ENCODE measurements around the gene PRG3. TPM values are rescaled to one million over a fixed set of nuclear protein-coding genes. Genes with fewer than 3 reads are reported as not detected.

The PRG3 gene
- total RNA-seq, 2 donors from 2014 or later = not detected

DNA sequence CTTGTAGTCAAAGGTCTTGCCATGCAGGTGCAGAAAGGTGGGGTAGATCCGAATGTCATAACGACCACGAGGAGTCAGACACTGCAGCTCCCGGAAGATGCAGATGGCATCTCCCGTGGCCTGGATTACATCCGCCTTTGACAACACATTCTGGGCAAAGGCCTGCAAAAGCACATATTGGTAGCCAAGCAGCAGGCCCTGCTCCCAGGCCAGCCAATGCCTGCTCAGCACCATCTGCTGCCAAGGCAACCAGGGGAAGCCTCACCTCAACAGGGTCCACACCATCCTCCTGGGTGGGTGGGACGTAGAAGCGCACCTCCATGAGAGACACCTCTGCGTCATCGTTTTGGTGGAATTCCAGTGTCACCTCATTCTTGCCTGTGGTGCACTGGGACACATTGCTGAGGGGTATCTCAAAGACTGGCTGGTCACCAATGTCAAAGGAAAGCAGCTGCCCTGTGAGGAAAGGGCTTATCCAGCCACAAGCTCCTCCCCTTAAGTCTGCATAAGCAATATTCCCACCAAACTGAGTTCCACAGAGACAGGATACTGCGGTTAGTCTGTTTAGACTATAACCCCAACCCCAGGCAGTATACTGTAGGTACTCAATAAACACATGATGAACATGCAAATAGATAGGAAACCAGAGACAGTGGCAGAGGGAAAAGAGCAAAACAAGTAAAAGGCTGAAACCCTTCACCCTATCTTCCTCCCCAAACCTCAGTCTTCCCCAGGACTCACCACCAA is 48.1 kb downstream of the PRG3 start:
- H3K27me3 ChIP-seq = no peaks in the 10 kb centered on the region
- peaks cover 28% of the 10 kb centered on the region for H3K36me3 ChIP-seq
- DNase-seq = no peak
- H3K9ac ChIP-seq (ENCODE audit: low read depth in 2 of 2, low read length in 2 of 2) = no peak overlapping the region
- no peak overlapping the region for H3K27ac ChIP-seq
- no peaks in the 10 kb centered on the region for H3K9me3 ChIP-seq
- H3K4me3 ChIP-seq = no peak overlapping the region
- TF ChIP-seq, protein P1, sequence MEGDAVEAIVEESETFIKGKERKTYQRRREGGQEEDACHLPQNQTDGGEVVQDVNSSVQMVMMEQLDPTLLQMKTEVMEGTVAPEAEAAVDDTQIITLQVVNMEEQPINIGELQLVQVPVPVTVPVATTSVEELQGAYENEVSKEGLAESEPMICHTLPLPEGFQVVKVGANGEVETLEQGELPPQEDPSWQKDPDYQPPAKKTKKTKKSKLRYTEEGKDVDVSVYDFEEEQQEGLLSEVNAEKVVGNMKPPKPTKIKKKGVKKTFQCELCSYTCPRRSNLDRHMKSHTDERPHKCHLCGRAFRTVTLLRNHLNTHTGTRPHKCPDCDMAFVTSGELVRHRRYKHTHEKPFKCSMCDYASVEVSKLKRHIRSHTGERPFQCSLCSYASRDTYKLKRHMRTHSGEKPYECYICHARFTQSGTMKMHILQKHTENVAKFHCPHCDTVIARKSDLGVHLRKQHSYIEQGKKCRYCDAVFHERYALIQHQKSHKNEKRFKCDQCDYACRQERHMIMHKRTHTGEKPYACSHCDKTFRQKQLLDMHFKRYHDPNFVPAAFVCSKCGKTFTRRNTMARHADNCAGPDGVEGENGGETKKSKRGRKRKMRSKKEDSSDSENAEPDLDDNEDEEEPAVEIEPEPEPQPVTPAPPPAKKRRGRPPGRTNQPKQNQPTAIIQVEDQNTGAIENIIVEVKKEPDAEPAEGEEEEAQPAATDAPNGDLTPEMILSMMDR (IDR thresholded peaks at IDR 0.05) = no peak
- intact Hi-C loops (cut with DNase I) = no loop called here
- peaks cover 7% of the 10 kb centered on the region for H3K4me1 ChIP-seq

DNA sequence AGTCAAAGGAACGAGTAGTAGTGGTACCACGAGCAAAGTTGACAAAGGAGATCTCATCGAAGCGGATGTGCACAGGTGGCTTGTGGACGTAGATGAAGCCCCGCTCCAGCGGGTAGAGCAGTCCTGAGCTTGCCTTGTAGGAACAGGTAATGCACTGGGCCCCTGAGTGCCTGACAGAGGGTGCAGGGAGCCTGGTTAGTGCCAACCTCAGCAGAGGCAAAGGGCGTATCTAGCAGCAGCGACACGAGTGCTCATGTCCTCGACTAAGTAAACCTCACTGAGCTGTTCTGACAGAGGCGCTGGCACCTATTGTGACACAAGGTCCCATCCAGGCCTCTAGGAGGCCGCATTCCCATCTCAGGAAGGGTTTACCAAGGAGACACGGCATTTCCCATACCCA is 49.2 kb downstream of the PRG3 start:
- TF ChIP-seq, protein P1 (IDR thresholded peaks at IDR 0.05) = no peak
- H3K9ac ChIP-seq (ENCODE audit: low read depth in 2 of 2, low read length in 2 of 2) = no peak overlapping the region
- intact Hi-C loops (cut with DNase I) = no loop called here
- no peak overlapping the region for H3K27ac ChIP-seq
- H3K4me1 ChIP-seq = peaks cover 7% of the 10 kb centered on the region
- H3K27me3 ChIP-seq = no peaks in the 10 kb centered on the region
- peaks cover 28% of the 10 kb centered on the region for H3K36me3 ChIP-seq
- DNase-seq = no peak
- H3K9me3 ChIP-seq = no peaks in the 10 kb centered on the region
- no peak overlapping the region for H3K4me3 ChIP-seq

DNA sequence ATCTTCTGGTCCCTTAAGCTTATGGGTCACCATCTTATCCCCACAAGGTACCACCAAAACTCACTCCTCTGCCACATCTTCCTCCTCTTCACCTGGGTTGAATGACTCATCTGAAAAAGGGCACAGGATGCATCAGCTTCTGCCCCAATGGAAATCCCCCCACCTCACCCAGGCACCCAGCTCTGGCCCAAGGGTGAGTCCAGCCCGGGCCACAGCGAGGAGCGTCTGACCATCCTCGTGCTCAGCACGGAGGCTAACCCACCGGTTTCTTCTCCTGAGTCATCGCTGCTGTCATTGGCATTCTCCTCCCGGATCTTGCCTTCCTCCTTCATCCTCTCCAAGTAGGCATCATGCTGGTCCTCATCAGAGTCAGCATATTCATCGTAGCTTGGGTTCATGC is 50.9 kb downstream of the PRG3 start:
- DNase-seq = no peak
- intact Hi-C loops (cut with DNase I) = no loop called here

DNA sequence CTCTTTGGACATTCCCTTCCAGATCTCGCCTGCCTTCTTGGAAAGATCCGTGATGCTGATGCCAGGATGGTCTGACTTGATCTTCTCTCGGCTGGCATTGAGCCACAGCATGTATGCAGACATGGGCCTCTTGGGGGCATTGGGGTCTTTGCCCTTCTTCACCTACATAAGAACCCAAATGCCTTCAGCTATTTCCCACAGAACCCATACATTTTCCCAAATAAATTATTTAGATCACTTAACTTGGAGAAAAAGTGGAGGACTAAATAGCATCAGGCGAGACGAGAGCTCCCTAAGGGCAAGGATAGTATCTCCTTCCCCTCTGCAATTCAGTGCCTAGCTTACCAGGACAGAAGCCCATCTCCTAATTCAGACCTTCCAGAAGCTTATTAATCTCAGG is 53.2 kb downstream of the PRG3 start:
- H3K9me3 ChIP-seq = no peaks in the 10 kb centered on the region
- H3K27me3 ChIP-seq = no peaks in the 10 kb centered on the region
- H3K4me3 ChIP-seq = no peak overlapping the region
- H3K36me3 ChIP-seq = peaks cover 27% of the 10 kb centered on the region
- no peaks in the 10 kb centered on the region for H3K4me1 ChIP-seq
- no peak overlapping the region for H3K27ac ChIP-seq
- no peak overlapping the region for H3K9ac ChIP-seq (ENCODE audit: low read depth in 2 of 2, low read length in 2 of 2)
- TF ChIP-seq, protein P1 (IDR thresholded peaks at IDR 0.05) = no peak
- intact Hi-C loops (cut with DNase I) = no loop called here
- no peak for DNase-seq

More for the DNA sequence above, 50.9 kb downstream of the PRG3 start:
- TF ChIP-seq, protein P1 (IDR thresholded peaks at IDR 0.05) = no peak
- Histone ChIP-seq H3K4me1 (peaks cover 7% of the 10 kb centered on the region), H3K9me3 (no peaks in the 10 kb centered on the region), H3K27me3 (no peaks in the 10 kb centered on the region), H3K27ac (no peak overlapping the region), H3K36me3 (peaks cover 28% of the 10 kb centered on the region), H3K4me3 (no peak overlapping the region), H3K9ac (ENCODE audit: low read depth in 2 of 2, low read length in 2 of 2) (no peak overlapping the region)

Other genes with a start within 250 kb of the PRG3 start
- gene LRRC55, start 199.2 kb downstream of the PRG3 start, total RNA-seq = under 1 TPM; 0.10 to 0.27 TPM
- 1 to 10 TPM; 2.5 to 7.1 TPM for gene APLNR, start 143.9 kb downstream of the PRG3 start, total RNA-seq
- 100 to 1,000 TPM; 113 to 117 TPM for gene TNKS1BP1, start 56.2 kb downstream of the PRG3 start, total RNA-seq
- 100 to 1,000 TPM in 1 of 2 donors, 10 to 100 TPM in 1; 72.7 to 162 TPM for gene SSRP1, start 45.3 kb downstream of the PRG3 start, total RNA-seq
- not detected for gene P2RX3, start 42.8 kb downstream of the PRG3 start, total RNA-seq
- gene PRG2, start 9.5 kb upstream of the PRG3 start, total RNA-seq = not detected
- 10 to 100 TPM; 10.6 to 21.4 TPM for gene SLC43A3, start 46.0 kb upstream of the PRG3 start, total RNA-seq
- gene RTN4RL2, start 79.4 kb upstream of the PRG3 start, total RNA-seq = under 1 TPM; 0.54 to 0.82 TPM
- gene SLC43A1, start 134.6 kb upstream of the PRG3 start, total RNA-seq = 10 to 100 TPM in 1 of 2 donors, 1 to 10 TPM in 1; 8.7 to 19.0 TPM
- 10 to 100 TPM; 54.8 to 67.1 TPM for gene TIMM10, start 149.6 kb upstream of the PRG3 start, total RNA-seq
- gene SMTNL1, start 156.4 kb upstream of the PRG3 start, total RNA-seq = not detected
- gene UBE2L6, start 186.5 kb upstream of the PRG3 start, total RNA-seq = 10 to 100 TPM; 28.3 to 35.3 TPM
- gene SERPING1, start 216.5 kb upstream of the PRG3 start, total RNA-seq = 10 to 100 TPM; 18.7 to 57.5 TPM